Measurements from ENCODE around the gene SDHAF1. TPM values are rescaled to one million over a fixed set of nuclear protein-coding genes. Genes with fewer than 3 reads are reported as not detected.

SDHAF1 gene
- total RNA-seq, 1 experiment from 2014 or later: 16.9 TPM

DNA sequence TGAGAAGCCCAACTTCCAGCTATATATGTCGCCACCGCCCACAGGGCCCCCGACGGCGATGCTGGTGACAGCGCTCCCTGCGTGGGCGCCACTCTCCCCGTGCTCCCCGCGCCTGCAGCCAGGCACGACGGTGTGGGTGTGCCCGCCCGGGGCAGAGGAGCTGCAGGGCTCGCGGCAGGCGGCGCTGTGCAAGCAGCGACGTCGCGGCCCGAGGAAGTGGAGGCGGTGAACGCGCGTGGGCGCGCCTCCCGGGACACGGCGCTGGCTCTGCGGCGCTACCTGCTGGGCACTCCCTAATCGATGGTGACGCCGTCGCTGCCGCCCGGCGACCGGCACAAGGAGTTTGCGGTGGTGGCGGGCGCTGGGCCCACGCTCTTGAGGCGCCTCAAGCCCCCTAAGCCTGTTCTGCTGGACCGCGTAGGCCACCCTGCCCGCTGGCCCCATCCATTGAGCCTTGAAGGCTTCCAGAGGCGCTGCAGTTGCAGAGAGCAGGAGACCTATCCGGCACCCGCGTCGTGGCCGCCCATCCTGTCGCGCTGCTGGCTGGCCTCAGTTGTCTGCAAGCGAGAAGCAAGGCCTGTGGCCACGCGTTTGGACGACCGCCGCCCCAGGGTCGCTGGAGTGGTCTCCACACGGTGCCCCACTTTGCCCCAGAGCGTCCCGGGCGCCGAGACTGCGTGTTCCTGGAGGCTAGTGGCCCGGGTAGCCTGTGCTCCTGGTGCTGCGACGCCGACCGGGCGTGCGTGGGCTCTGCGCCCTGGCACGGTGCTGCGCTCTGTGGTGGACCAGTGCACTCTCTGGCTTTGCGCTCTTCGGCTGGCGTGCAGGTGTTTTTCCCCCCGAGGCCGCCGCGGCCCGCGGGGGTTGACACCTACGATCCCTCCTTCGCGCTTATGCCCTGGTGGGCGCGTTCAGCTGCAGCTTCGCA is 35.7 kb upstream of the SDHAF1 start:
- TF ChIP-seq, protein P1, sequence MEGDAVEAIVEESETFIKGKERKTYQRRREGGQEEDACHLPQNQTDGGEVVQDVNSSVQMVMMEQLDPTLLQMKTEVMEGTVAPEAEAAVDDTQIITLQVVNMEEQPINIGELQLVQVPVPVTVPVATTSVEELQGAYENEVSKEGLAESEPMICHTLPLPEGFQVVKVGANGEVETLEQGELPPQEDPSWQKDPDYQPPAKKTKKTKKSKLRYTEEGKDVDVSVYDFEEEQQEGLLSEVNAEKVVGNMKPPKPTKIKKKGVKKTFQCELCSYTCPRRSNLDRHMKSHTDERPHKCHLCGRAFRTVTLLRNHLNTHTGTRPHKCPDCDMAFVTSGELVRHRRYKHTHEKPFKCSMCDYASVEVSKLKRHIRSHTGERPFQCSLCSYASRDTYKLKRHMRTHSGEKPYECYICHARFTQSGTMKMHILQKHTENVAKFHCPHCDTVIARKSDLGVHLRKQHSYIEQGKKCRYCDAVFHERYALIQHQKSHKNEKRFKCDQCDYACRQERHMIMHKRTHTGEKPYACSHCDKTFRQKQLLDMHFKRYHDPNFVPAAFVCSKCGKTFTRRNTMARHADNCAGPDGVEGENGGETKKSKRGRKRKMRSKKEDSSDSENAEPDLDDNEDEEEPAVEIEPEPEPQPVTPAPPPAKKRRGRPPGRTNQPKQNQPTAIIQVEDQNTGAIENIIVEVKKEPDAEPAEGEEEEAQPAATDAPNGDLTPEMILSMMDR (conservative IDR thresholded peaks at IDR 0.05): no peak
- TF ChIP-seq EZH2 (IDR thresholded peaks at IDR 0.05; ENCODE audit: low read depth): no peak
- POLR2A ChIA-PET (ENCODE audit: unreplicated experiment): no interaction called here
- H2AFZ ChIP-seq: no peak overlapping the region
- H3K9me2 ChIP-seq (ENCODE audit: insufficient read depth): no peaks in the 10 kb centered on the region
- H4K20me1 ChIP-seq (ENCODE audit: insufficient read depth): no peaks in the 10 kb centered on the region
- no TSS peak for BruUV-seq (replicated peaks)
- CTCF ChIA-PET: interaction anchor here (0.5 kb wide), 1 partner anchor 265 kb away, joined by 3 read pairs; no protein-coding TSS in a partner anchor
- no peaks in the 10 kb centered on the region; the same call in 1 of the 2 replicates for H3K9me3 ChIP-seq (ENCODE audit: insufficient read depth, low read depth)
- no peaks in the 10 kb centered on the region for H3K4me1 ChIP-seq (replicated peaks; ENCODE audit: insufficient read depth)
- no peak overlapping the region for H3K4me3 ChIP-seq
- no peaks in the 10 kb centered on the region for H3K79me2 ChIP-seq (ENCODE audit: low read depth)
- H3F3A ChIP-seq (ENCODE audit: insufficient read depth, low read depth): no peaks in the 10 kb centered on the region
- no peak overlapping the region for H3K4me2 ChIP-seq
- no peak overlapping the region for H3K27ac ChIP-seq
- no peaks in the 10 kb centered on the region for H3K36me3 ChIP-seq (ENCODE audit: low read depth)
- intact Hi-C loops (cut with micrococcal nuclease; ENCODE audit: unreplicated experiment): no loop called here
- peaks cover 27% of the 10 kb centered on the region for H3K27me3 ChIP-seq (ENCODE audit: insufficient read depth, low read depth)
- DNase-seq: no peak

DNA sequence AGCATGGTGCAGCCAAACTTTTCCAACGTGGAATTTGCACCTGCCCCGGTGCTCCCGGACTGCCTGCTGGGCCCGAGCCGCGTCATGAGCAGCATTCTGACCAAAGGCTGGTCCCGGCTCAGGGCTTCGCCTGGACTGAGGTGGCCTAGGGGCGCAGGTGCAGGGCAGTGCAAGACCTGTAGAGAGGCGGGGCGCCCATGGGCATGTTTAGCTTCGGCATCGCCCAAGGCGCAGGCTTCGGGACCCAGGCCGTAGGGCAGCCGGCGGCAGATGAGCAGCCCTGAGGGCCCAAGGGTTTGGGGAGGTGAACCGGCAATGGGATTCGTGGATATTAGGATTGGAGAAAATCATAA is 35.0 kb upstream of the SDHAF1 start:
- intact Hi-C loops (cut with micrococcal nuclease; ENCODE audit: unreplicated experiment): no loop called here
- no peak for TF ChIP-seq EZH2 (IDR thresholded peaks at IDR 0.05; ENCODE audit: low read depth)
- TF ChIP-seq, protein P1 (conservative IDR thresholded peaks at IDR 0.05): no peak
- H3F3A ChIP-seq (ENCODE audit: insufficient read depth, low read depth): no peaks in the 10 kb centered on the region
- H3K4me2 ChIP-seq: no peak overlapping the region
- no peaks in the 10 kb centered on the region for H3K79me2 ChIP-seq (ENCODE audit: low read depth)
- no peaks in the 10 kb centered on the region for H3K4me1 ChIP-seq (replicated peaks; ENCODE audit: insufficient read depth)
- H3K9me2 ChIP-seq (ENCODE audit: insufficient read depth): no peaks in the 10 kb centered on the region
- no TSS peak for BruUV-seq (replicated peaks)
- ChIA-PET CTCF (no interaction called here), POLR2A (ENCODE audit: unreplicated experiment) (no interaction called here)
- H3K4me3 ChIP-seq: no peak overlapping the region
- no peak overlapping the region for H3K27ac ChIP-seq
- H3K9me3 ChIP-seq (ENCODE audit: insufficient read depth, low read depth): no peaks in the 10 kb centered on the region; the same call in 1 of the 2 replicates
- no peaks in the 10 kb centered on the region for H4K20me1 ChIP-seq (ENCODE audit: insufficient read depth)
- H3K36me3 ChIP-seq (ENCODE audit: low read depth): no peaks in the 10 kb centered on the region
- no peak overlapping the region for H2AFZ ChIP-seq
- peaks cover 27% of the 10 kb centered on the region for H3K27me3 ChIP-seq (ENCODE audit: insufficient read depth, low read depth)
- DNase-seq: no peak

DNA sequence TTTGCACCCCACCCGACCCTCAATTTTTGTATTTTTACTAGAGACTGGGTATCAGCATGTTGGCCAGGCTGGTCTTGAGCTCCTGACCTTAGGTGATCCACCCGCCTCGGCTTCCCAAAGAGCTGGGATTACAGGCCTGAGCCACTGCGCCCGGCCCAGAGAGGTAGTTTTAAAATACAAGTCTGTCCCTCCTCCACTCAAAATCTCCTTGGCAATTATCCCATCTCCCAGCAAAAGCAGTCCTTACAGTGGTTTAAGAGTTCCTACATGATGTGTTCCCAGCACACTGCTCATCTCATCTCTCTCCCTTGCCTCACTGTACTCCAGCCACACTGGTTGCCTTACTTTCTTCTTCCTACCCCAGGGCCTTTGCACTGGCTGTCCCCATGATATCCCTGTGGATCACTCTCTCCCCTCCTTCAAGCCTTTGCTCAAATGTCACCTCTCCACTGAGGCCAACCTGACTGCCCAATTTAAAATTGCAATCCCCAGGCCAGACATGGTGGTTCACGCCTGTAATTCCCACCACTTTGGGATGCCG is 34.5 kb upstream of the SDHAF1 start:
- no peak for DNase-seq
- intact Hi-C loops (cut with micrococcal nuclease; ENCODE audit: unreplicated experiment): no loop called here
- no peak for TF ChIP-seq EZH2 (IDR thresholded peaks at IDR 0.05; ENCODE audit: low read depth)
- TF ChIP-seq, protein P1 (conservative IDR thresholded peaks at IDR 0.05): no peak
- BruUV-seq (replicated peaks): no TSS peak
- ChIA-PET POLR2A (ENCODE audit: unreplicated experiment) (no interaction called here), CTCF (no interaction called here)
- Histone ChIP-seq H3F3A (ENCODE audit: insufficient read depth, low read depth) (no peaks in the 10 kb centered on the region), H3K4me1 (replicated peaks; ENCODE audit: insufficient read depth) (no peaks in the 10 kb centered on the region), H3K9me3 (ENCODE audit: insufficient read depth, low read depth) (no peaks in the 10 kb centered on the region; the same call in 1 of the 2 replicates), H3K9me2 (ENCODE audit: insufficient read depth) (no peaks in the 10 kb centered on the region), H2AFZ (no peak overlapping the region), H3K4me2 (no peak overlapping the region), H3K79me2 (ENCODE audit: low read depth) (no peaks in the 10 kb centered on the region), H4K20me1 (ENCODE audit: insufficient read depth) (no peaks in the 10 kb centered on the region), H3K27me3 (ENCODE audit: insufficient read depth, low read depth) (peaks cover 30% of the 10 kb centered on the region), H3K4me3 (no peak overlapping the region), H3K36me3 (ENCODE audit: low read depth) (no peaks in the 10 kb centered on the region), H3K27ac (no peak overlapping the region)
